CD4-positive, alpha-beta T cell (primary cell): ENCODE measurements around the gene TMEM181. TPM values are rescaled to one million over a fixed set of nuclear protein-coding genes. Genes with fewer than 3 reads are reported as not detected.

Experiments
- ATAC-seq: fragments of 200-7000 bp; cut with Tn5 transposase; one replicate; pipeline ENCODE4 v1.10.0; 2022; ENCODE audit warnings: mild to moderate bottlenecking; ENCODE audit not compliant: poor library complexity
- CTCF ChIA-PET: fragments of 350-600 bp; sonication (Branson Sonifier 250); formaldehyde crosslinking; loops from one replicate; lab custom pipeline; 2021; ENCODE audit warnings: antibody characterized with exemption, inconsistent platforms; lab: Charles Lee
- POLR2A ChIA-PET: fragments of 350-600 bp; sonication (Branson Sonifier 250); formaldehyde crosslinking; loops from one replicate; lab custom pipeline; 2021; ENCODE audit warnings: antibody characterized with exemption, inconsistent platforms; lab: Charles Lee
- DNase-seq, 14 experiments: peaks; one replicate each; pipeline ENCODE4 v3.0.0-alpha.2; 2013 to 2020; ENCODE audit warnings: mixed read lengths in 2 of 14
- H3K27ac ChIP-seq, 2 donors: one replicate each; pipeline versions ENCODE4 v1.5.1 to v1.7.0; 2013; ENCODE audit warnings: low read length in 2 of 2, low read depth in 1 of 2, mild to moderate bottlenecking in 1 of 2
- H3K27me3 ChIP-seq, 2 experiments: 1 replicate in 1 of 2; 2 replicates in 1 of 2; pipeline versions ENCODE4 v1.6.1 to v1.7.0; 2013; ENCODE audit warnings: low read length in 2 of 2, control low read depth in 1 of 2, mild to moderate bottlenecking in 1 of 2, moderate library complexity in 1 of 2; ENCODE audit not compliant: insufficient read depth in 2 of 2, control insufficient read depth in 1 of 2
- H3K36me3 ChIP-seq: one replicate; pipeline ENCODE4 v1.6.1; 2013; ENCODE audit warnings: low read length, control low read depth; ENCODE audit not compliant: insufficient read depth
- H3K4me1 ChIP-seq: one replicate; pipeline ENCODE4 v1.6.1; 2013; ENCODE audit warnings: low read length, control low read depth; ENCODE audit not compliant: insufficient read depth
- H3K4me3 ChIP-seq: one replicate; pipeline ENCODE4 v1.5.1; 2013; ENCODE audit warnings: mild to moderate bottlenecking, low read length, moderate library complexity
- H3K9me3 ChIP-seq, 2 experiments: 1 replicate in 1 of 2; 2 replicates in 1 of 2; pipeline versions ENCODE4 v1.6.1 to v1.7.0; 2013; ENCODE audit warnings: low read length in 2 of 2, mild to moderate bottlenecking in 2 of 2, control low read depth in 1 of 2, moderate library complexity in 1 of 2; ENCODE audit not compliant: control insufficient read depth in 1 of 2, insufficient read depth in 1 of 2
- H3K27ac Mint-ChIP-seq: one replicate; pipeline ENCODE4 v1.8.0; 2020; ENCODE audit warnings: mixed read lengths
- H3K27me3 Mint-ChIP-seq: one replicate; pipeline ENCODE4 v1.8.0; 2021; ENCODE audit warnings: mixed read lengths
- H3K36me3 Mint-ChIP-seq: one replicate; pipeline ENCODE4 v1.8.0; 2021; ENCODE audit warnings: low read depth, mixed read lengths
- H3K4me1 Mint-ChIP-seq: one replicate; pipeline ENCODE4 v1.8.0; 2021; ENCODE audit warnings: low read depth, mixed read lengths
- H3K4me3 Mint-ChIP-seq: one replicate; pipeline ENCODE4 v1.8.0; 2020; ENCODE audit warnings: mild to moderate bottlenecking, mixed read lengths
- H3K9me3 Mint-ChIP-seq: one replicate; pipeline ENCODE4 v1.8.0; 2020; ENCODE audit warnings: mixed read lengths
- CTCF ChIP-seq: fragments of 200-600 bp; IDR thresholded peaks from one replicate; pipeline ENCODE4 v1.8.0; 2022; ENCODE audit warnings: antibody characterized with exemption, mild to moderate bottlenecking
- intact Hi-C, 2 experiments: fragments of 100-400 bp; cut with DNase I in 1 of 2; cut with micrococcal nuclease in 1 of 2; formaldehyde crosslinking; loops; one replicate each; pipeline versions ENCODE4 v1.15.1 to v1.9.0; 2023 to 2025; cut with DNase I, micrococcal nuclease
- total RNA-seq, 174 experiments: library from RNA in 2 of 174; stranded (reverse) in 2 of 174; gene quantifications; one replicate each; pipeline ENCODE4 v1.2.3 and lab custom pipeline; 2021 to 2026

TMEM181 gene
- total RNA-seq, 2 experiments from 2014 or later, result 10.2 to 10.9 TPM

- TF ChIP-seq CTCF, result no peak
- no peak for DNase-seq
- H3K27ac Mint-ChIP-seq, result no peak overlapping the region
- no peaks in the 10 kb centered on the region for H3K9me3 Mint-ChIP-seq
- H3K27me3 Mint-ChIP-seq, result no peaks in the 10 kb centered on the region
- ChIA-PET POLR2A (interaction anchor here (0.9 kb wide), 1 partner anchor 359 kb away, joined by 3 read pairs; no protein-coding TSS in a partner anchor), CTCF (interaction anchor here (1.6 kb wide), 1 partner anchor 14 kb away, joined by 4 read pairs; no protein-coding TSS in a partner anchor)
- ATAC-seq, result no peak
- peaks cover 84% of the 10 kb centered on the region for H3K36me3 ChIP-seq
- H3K27ac ChIP-seq, result no peak overlapping the region
- no peaks in the 10 kb centered on the region for H3K27me3 ChIP-seq
- intact Hi-C loops, result no loop called here
- H3K9me3 ChIP-seq, result no peaks in the 10 kb centered on the region
- H3K4me1 Mint-ChIP-seq, result no peaks in the 10 kb centered on the region
- no peak overlapping the region for H3K4me3 Mint-ChIP-seq
- no peak overlapping the region for H3K4me3 ChIP-seq
- no peaks in the 10 kb centered on the region for H3K4me1 ChIP-seq
- H3K36me3 Mint-ChIP-seq, result peaks cover 93% of the 10 kb centered on the region
Observed at GRCh38 chr6:158591810-158592209, 31.9 kb downstream of the TMEM181 start.

- H3K4me3 Mint-ChIP-seq, result no peak overlapping the region
- DNase-seq (no peak), ATAC-seq (no peak)
- no peaks in the 10 kb centered on the region for H3K9me3 Mint-ChIP-seq
- ChIA-PET CTCF (no interaction called here), POLR2A (no interaction called here)
- no peak overlapping the region for H3K27ac Mint-ChIP-seq
- no peak overlapping the region for H3K4me3 ChIP-seq
- intact Hi-C loops, result no loop called here
- no peak for TF ChIP-seq CTCF
- H3K27me3 Mint-ChIP-seq, result no peaks in the 10 kb centered on the region
- H3K36me3 Mint-ChIP-seq, result peaks cover 90% of the 10 kb centered on the region
- H3K4me1 Mint-ChIP-seq, result no peaks in the 10 kb centered on the region
- peaks cover 81% of the 10 kb centered on the region for H3K36me3 ChIP-seq
- no peaks in the 10 kb centered on the region for H3K27me3 ChIP-seq
- no peak overlapping the region for H3K27ac ChIP-seq
- no peaks in the 10 kb centered on the region for H3K9me3 ChIP-seq
- H3K4me1 ChIP-seq, result no peaks in the 10 kb centered on the region
Observed at GRCh38 chr6:158593670-158594069, 33.8 kb downstream of the TMEM181 start.

- Mint-ChIP-seq H3K36me3 (peaks cover 86% of the 10 kb centered on the region), H3K27ac (peak overlapping the region; percentile 8), H3K27me3 (no peaks in the 10 kb centered on the region), H3K4me1 (no peaks in the 10 kb centered on the region), H3K4me3 (no peak overlapping the region), H3K9me3 (no peaks in the 10 kb centered on the region)
- ChIA-PET CTCF (interaction anchor here (1.0 to 1.9 kb wide), 2 partner anchors 9 to 374 kb away, joined by 4 to 9 read pairs; no protein-coding TSS in a partner anchor), POLR2A (no interaction called here)
- Histone ChIP-seq H3K4me1 (no peaks in the 10 kb centered on the region), H3K27me3 (no peaks in the 10 kb centered on the region), H3K36me3 (peaks cover 79% of the 10 kb centered on the region), H3K27ac (no peak overlapping the region), H3K9me3 (no peaks in the 10 kb centered on the region), H3K4me3 (no peak overlapping the region)
- peak; percentile 50 for TF ChIP-seq CTCF
- ATAC-seq (peak; percentile 71), DNase-seq (peak in 5 of 14 experiments; percentile 9 to 51 (median 30))
- intact Hi-C loops, result no loop called here
Observed at GRCh38 chr6:158595223-158595622, 35.3 kb downstream of the TMEM181 start.
